Brain microvascular endothelial cell (primary cell): ENCODE results near the gene LRP1B.

Experiments used
- DNase-seq: peaks from one replicate; pipeline ENCODE4 v3.0.0-alpha.2; 2020
- H3K27ac ChIP-seq: fragments of 250-450 bp; sonication (Bioruptor Pico); 2 replicates; pipeline ENCODE4 v1.5.1; 2020; ENCODE audit warnings: mild to moderate bottlenecking, moderate library complexity
- H3K27me3 ChIP-seq: fragments of 250-450 bp; sonication (Bioruptor Pico); replicated peaks from 2 replicates; pipeline ENCODE4 v1.5.1; 2020; ENCODE audit warnings: mild to moderate bottlenecking
- H3K36me3 ChIP-seq: fragments of 250-450 bp; sonication (Bioruptor Pico); replicated peaks from 2 replicates; pipeline ENCODE4 v1.5.1; 2020; ENCODE audit warnings: mild to moderate bottlenecking
- H3K4me3 ChIP-seq: 2 replicates; pipeline ENCODE4 v1.5.1; 2011; ENCODE audit warnings: low read depth, mild to moderate bottlenecking, control low read depth, low read length, moderate library complexity
- CTCF ChIP-seq: IDR thresholded peaks from 2 replicates; pipeline ENCODE4 v1.5.1; 2011; ENCODE audit warnings: low read depth, mild to moderate bottlenecking, moderate library complexity, low read length, control low read depth, inconsistent platforms; ENCODE audit errors: missing control alignments
- in situ Hi-C: cut with HindIII; loops from 2 replicates; pipeline ENCODE4 v1.10.0; 2017; ENCODE audit warnings: low sequenced_read_pairs, low pct_ligation_motif_present

Gene LRP1B

GRCh38 chr2:142061733-142062132 is 69.1 kb downstream of the LRP1B start:
- H3K4me3 ChIP-seq = no peak overlapping the region
- H3K36me3 ChIP-seq = no peaks in the 10 kb centered on the region
- in situ Hi-C loops = no loop called here
- no peak for DNase-seq
- TF ChIP-seq CTCF = no peak
- H3K27me3 ChIP-seq = no peaks in the 10 kb centered on the region
- H3K27ac ChIP-seq = no peak overlapping the region

GRCh38 chr2:142058149-142058548 is 72.7 kb downstream of the LRP1B start:
- TF ChIP-seq CTCF = no peak
- DNase-seq = no peak
- H3K4me3 ChIP-seq = no peak overlapping the region
- no peaks in the 10 kb centered on the region for H3K36me3 ChIP-seq
- H3K27me3 ChIP-seq = no peaks in the 10 kb centered on the region
- in situ Hi-C loops = no loop called here
- no peak overlapping the region for H3K27ac ChIP-seq

- no peak overlapping the region for H3K4me3 ChIP-seq
- H3K27ac ChIP-seq = no peak overlapping the region
- TF ChIP-seq CTCF = no peak
- DNase-seq = no peak
- in situ Hi-C loops = no loop called here
- no peaks in the 10 kb centered on the region for H3K36me3 ChIP-seq
- H3K27me3 ChIP-seq = no peaks in the 10 kb centered on the region
Measured at GRCh38 chr2:142056784-142057183, 74.0 kb downstream of the LRP1B start.

- DNase-seq = no peak
- no peak for TF ChIP-seq CTCF
- H3K4me3 ChIP-seq = no peak overlapping the region
- H3K36me3 ChIP-seq = no peaks in the 10 kb centered on the region
- no peaks in the 10 kb centered on the region for H3K27me3 ChIP-seq
- in situ Hi-C loops = no loop called here
- no peak overlapping the region for H3K27ac ChIP-seq
Measured at GRCh38 chr2:142052220-142052863, 78.5 kb downstream of the LRP1B start.

- in situ Hi-C loops = no loop called here
- no peak overlapping the region for H3K4me3 ChIP-seq
- H3K27ac ChIP-seq = no peak overlapping the region
- no peak for TF ChIP-seq CTCF
- no peaks in the 10 kb centered on the region for H3K27me3 ChIP-seq
- no peak for DNase-seq
- no peaks in the 10 kb centered on the region for H3K36me3 ChIP-seq
Measured at GRCh38 chr2:142048581-142048980, 82.2 kb downstream of the LRP1B start.

GRCh38 chr2:142045641-142046040 is 85.2 kb downstream of the LRP1B start:
- DNase-seq = no peak
- Histone ChIP-seq H3K36me3 (no peaks in the 10 kb centered on the region), H3K27ac (no peak overlapping the region), H3K27me3 (no peaks in the 10 kb centered on the region), H3K4me3 (no peak overlapping the region)
- no peak for TF ChIP-seq CTCF
- in situ Hi-C loops = no loop called here
